NCI-H748 (cell line): ENCODE data around the gene MAN2B2.
A peak's percentile ranks its signal among the peaks of the same experiment; 100 is the strongest.
"Not testable (repeated sequence)": the region's sequence is repeated elsewhere in the genome, so short reads cannot be mapped to it uniquely, and the experiment has no call there.

Source experiments
- DNase-seq: peaks from one replicate; lab custom pipeline; 2025; ENCODE audit not compliant: unreplicated experiment; lab: John Stamatoyannopoulos, UW

MAN2B2 gene

GRCh38 chr4:6613676-6614651 is 39.0 kb downstream of the MAN2B2 start:
- no peak for DNase-seq

DNA sequence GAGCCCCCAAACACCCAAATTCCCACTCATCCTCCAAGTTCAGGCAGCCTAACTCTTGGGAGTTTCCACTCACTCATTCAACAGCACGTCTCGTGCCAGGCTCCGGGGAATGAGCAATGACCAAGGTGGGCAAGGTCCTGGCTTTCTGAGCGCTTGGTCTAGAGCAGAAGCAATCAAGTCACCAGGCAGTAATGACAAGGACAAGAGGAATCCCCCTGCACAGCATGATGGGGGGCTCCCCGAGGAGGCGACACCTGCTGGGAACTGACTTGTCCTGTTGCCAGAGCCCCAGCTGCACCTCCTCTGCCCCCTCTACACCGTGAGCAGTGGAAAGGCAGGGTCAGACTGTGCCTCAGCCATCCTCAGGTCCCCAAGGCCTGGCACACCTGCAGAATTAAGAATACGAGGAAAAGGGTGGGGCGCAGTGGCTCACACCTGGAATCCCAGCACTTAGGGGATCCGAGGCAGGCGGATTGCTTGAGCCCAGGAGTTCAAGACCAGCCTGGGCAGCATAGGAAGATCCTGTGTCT is 39.8 kb downstream of the MAN2B2 start:
- DNase-seq: no peak

DNA sequence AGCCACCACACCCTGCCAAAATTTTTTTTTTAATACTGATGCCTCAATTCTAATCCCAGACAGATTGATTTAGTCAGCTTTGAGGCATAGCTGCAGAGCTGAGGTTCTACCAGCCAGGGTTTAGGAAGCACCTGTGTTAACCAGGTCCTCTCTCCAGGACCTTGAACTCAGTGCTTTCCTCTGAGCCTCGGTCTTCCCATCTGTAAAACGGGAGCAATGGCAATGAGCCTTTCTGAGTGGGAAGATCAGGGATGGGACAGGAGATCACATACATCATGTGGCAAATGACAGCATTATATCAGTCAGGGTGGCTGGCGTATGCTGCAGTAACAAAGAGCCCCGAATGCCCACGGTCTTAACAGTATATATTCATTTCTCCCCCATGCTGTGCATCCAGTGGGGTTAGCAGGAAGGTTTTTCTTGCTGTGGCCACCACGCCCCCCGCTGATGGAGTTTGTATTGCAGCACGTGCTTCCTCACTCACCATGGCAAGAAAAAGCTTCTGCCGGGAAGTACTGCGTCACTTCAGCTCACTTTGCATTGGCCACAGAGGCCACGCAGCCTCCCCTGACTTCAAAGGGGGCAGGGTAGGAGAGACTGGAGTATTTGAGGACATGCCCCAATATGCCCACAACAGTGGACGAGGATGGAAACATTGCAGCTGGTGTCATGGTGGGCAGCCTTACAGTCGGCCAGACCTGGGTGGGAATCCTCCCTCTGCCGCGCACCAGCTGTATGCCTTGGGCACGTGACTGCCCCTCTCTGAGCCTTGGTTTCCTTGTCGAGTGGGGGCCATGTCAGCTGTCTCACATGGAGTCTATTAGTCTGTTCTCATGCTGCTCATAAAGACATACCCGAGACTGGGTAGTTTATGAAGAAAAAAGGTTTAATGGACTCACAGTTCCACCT is 41.4 kb downstream of the MAN2B2 start:
- no peak for DNase-seq

DNA sequence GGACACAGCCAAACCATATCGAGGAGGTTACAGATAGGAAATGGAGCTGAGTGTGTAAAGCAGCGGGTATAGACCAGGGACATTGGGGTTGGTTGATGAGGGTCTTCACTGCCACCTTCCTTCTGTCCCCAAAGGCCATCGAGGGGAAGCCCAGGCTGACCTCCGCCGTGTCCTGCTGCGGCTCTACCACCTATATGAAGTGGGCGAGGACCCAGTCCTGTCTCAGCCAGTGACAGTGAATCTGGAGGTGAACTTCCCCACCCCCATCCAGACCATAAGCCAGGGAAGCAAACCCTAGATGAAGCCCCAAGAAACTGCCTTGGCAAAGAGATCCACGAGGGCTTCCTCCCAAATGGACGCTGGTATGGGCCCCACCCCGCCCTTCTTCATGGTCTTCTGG is 42.3 kb downstream of the MAN2B2 start:
- DNase-seq: no peak

- no peak for DNase-seq
Observed at GRCh38 chr4:6618386-6619115, 43.6 kb downstream of the MAN2B2 start.

DNA sequence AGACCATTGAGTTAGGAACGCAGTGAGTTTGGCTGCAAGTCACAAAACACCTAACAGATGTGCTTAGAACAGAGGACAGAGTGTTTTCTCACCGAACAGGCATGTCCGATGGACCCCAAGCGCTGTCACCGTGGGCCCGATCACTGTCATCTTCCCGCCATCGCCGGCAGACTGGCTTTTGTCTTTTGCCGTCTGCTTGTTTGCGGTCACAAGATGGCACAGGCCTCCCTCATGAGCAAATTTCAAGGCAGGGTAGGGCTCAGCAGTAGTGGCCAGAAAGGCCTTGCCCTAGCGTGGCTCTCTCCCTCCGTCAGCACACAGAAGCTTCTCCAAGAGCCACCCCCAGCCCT is 44.1 kb downstream of the MAN2B2 start:
- no peak for DNase-seq

DNA sequence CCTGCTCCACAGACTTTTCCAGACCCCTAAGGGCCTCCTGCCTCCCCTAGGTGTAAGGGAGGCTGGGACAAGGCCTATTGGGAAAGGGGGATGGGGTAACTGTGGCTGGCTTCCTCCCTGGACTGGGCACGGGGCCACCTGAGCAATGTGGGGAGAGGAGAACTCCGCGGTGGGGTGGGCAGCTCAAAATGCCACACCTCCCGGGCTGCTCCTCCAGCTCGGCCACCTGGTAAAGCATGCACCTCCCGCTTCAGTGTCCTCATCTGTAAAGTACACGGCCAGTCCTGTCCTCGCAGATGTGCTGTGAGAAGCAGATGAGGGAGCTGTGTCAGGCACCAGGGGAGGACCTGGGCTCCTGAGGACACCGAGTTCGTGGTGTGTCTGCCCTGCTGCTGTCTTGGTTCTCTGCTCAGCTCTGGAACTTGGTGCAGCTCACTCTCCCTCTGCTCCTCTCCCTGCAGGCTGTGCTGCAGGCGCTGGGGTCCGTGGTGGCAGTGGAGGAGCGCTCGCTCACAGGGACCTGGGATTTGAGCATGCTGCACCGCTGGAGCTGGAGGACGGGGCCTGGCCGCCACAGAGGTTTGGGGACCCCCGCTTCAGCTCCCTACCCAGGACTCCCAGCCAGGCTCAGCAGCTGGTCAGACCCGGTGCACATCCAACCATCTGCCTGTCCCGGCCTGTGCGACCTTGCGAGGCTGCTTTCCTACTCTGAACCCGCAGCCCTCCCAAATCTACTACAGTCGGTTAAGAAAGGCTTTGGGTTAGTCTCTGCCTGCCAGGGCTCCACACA is 44.7 kb downstream of the MAN2B2 start:
- DNase-seq: no peak

GRCh38 chr4:6620296-6620695 is 45.3 kb downstream of the MAN2B2 start:
- no peak for DNase-seq

- DNase-seq: no peak
Observed at GRCh38 chr4:6620891-6621555, 46.0 kb downstream of the MAN2B2 start.

DNA sequence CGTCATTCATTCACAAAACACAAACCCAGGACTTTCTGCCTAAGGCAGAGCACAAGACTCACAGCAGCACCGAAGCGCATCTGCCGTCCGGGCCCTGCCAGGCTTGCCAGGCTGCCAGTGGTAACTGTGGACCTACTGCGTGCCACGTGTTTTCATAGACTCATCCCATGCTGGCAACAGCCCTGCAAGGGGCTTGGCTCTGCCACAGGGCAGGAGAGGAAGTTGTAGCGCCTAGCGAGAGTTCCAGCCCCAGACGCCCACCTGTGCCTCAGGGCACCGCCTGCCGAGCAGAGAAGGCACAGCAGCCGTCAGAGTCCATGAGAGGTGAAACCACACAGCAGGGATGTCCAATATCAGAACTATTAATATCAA is 46.6 kb downstream of the MAN2B2 start:
- no peak for DNase-seq

DNA sequence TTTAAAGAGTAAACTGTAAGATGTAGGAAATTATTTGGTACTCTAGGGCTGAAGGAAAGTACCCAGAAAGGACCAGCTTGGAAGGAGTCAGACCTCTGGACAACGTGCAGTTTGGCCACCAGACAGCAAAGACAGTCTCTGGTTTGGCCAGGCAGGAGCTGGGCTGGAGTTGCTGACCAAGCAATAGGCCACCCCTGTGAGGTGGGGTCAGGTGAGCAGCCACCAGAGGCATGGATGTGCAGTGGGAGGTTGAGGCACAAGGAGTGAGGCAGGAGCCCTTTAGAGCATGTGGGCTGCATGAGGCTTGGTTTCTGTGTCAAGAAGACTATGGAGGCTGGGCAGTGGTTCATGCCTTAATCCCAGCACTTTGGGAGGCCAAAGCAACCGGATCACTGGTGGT is 47.8 kb downstream of the MAN2B2 start:
- DNase-seq: no peak

GRCh38 chr4:6625256-6625655 is 50.3 kb downstream of the MAN2B2 start:
- DNase-seq: no peak

DNA sequence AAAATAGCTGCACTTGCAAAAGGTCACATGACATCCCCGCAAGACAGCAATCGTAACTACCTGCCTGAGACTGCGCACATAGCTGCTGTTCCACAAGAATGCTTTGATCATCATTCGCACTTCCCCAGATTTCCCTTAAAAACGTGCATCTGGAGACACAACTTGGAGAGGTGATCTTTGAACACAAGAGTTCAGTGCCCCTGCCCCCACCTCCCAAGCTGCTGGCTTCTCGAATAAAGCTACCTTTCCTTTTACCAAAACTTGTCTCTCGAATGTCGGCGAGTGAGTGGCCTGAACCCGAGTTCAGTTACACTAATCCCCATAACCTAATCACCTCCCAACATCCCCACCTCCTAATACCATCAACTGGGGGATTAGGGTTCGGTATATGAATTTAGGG is 51.1 kb downstream of the MAN2B2 start:
- no peak for DNase-seq

GRCh38 chr4:6627832-6628231 is 52.8 kb downstream of the MAN2B2 start:
- DNase-seq: no peak

- not testable (repeated sequence) for DNase-seq
Observed at GRCh38 chr4:6628484-6628883, 53.5 kb downstream of the MAN2B2 start.

DNA sequence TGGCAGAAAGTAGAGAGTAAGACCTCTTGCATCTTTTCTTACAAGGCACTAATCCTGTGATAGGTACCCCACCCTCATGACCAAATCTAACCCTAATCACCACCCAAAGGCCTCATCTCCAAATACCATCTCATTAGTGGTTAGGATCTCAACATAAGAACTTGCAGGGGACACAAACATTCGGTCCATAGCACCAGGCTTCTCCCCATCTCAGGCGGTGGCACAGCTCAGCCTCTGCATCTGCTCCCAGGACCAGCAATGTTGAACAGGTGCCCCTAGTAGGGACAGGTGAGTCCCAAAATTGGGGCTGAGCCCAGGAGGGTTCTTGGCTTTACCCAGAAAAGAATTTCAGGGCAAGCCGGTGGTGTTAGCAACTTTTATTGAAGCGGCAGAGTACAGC is 57.1 kb downstream of the MAN2B2 start:
- no peak for DNase-seq

DNA sequence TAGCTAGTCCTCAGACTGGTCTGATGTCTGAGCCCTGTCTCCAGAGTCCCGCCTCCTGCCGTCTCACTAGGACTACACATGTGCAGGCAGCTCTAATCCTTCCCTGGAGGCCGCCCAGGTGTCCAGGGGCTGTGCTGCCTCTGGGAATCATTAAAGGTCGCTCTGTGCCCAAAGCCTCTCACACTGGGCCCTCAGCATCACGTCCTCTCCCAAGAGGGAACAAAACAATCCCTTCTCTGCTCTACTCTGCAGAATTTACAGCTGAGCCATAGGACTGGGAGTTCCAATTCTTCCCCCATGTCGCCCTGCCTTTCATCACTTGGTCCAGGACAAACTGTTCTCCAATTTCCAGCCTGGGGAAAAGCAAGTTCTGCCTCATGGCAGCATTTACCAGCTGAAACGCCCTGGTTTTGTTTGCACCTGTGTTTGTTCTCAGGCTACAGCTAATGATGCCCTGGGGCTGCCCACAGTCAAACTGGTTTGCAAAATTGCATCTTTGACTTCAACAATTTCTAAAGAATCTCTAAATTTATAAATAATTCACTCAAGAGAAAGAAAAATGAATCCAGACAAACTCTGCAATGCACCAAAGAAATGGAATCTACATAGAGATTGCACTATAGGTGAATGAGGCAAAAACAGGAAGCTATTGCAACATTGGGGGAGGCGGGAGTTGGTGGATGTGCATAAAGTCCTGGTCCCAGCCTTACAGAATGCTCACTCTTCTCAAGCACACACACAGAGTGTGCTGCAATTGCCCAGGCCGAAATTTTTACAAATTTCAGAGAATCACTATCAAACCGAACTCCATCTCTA is 58.3 kb downstream of the MAN2B2 start:
- peak; percentile 33 for DNase-seq

DNA sequence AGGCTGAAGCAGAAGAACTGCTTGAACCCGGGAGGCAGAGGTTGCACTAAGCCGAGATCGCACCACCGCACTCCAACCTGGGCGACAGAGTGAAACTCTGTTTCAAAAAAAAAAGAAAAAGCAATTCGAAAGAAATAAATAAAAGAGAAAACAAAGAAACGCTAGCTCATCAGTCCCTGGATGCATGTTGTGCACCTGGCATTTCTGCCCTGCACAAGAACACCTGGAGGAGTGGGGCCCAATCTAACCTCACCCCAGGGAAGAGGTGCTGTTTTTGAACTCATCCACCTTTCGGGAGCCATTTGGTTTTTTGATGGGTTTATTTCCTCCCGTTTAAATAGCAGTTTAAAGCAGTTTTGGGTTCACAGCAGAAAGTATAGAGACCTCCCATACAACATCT is 59.8 kb downstream of the MAN2B2 start:
- DNase-seq: no peak

DNA sequence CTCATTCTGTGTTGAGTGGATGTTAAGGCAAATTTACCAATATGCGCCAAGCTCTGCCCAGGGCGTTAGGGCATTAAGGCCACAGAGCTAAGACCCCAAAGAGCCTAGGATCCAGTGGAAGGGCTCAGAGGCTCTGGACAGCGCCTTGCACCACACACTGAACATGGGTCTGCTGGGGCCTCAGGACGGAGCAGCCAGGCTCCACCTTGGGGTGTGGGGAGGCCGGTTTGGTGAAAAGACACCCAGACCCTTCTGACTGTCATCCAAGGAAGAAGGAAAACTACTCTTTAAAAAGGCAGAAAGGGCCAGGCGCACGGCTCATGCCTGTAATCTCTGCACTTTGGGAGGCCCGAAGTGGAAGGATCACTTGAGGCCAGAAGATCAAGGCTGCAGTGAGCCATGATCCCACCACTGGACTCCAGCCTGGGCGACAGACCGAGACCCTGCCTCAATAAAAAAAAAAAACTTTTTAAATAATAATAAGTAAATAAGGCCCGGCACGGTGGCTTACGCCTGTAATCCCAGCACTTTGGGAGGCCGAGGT is 64.2 kb downstream of the MAN2B2 start:
- no peak for DNase-seq
